ENCODE data around the gene EMP1.

The EMP1 gene

GRCh38 chr12:13241833-13242488 lies 45.4 kb downstream of the EMP1 start:
- Mint-ChIP-seq H3K9me3 (no peaks in the 10 kb centered on the region), H3K36me3 (ENCODE audit: low read depth) (no peaks in the 10 kb centered on the region), H3K4me3 (no peak overlapping the region), H3K4me1 (ENCODE audit: low read depth) (no peaks in the 10 kb centered on the region), H3K27ac (no peak overlapping the region), H3K27me3 (ENCODE audit: low read depth) (peaks cover 29% of the 10 kb centered on the region)

- no peak overlapping the region for H3K4me3 Mint-ChIP-seq
- no peaks in the 10 kb centered on the region for H3K4me1 Mint-ChIP-seq (ENCODE audit: low read depth)
- no peaks in the 10 kb centered on the region for H3K9me3 Mint-ChIP-seq
- no peak overlapping the region for H3K27ac Mint-ChIP-seq
- H3K27me3 Mint-ChIP-seq (ENCODE audit: low read depth): peaks cover 36% of the 10 kb centered on the region
- no peaks in the 10 kb centered on the region for H3K36me3 Mint-ChIP-seq (ENCODE audit: low read depth)
Observed at GRCh38 chr12:13242936-13243335, 46.4 kb downstream of the EMP1 start.

- Mint-ChIP-seq H3K27ac (no peak overlapping the region), H3K27me3 (ENCODE audit: low read depth) (peaks cover 36% of the 10 kb centered on the region), H3K9me3 (no peaks in the 10 kb centered on the region)
Observed at GRCh38 chr12:13243516-13244070, 47.1 kb downstream of the EMP1 start.

GRCh38 chr12:13247596-13247995 lies 51.1 kb downstream of the EMP1 start:
- H3K9me3 Mint-ChIP-seq: no peaks in the 10 kb centered on the region
- H3K4me1 Mint-ChIP-seq (ENCODE audit: low read depth): no peaks in the 10 kb centered on the region
- peaks cover 18% of the 10 kb centered on the region for H3K27me3 Mint-ChIP-seq (ENCODE audit: low read depth)
- no peak overlapping the region for H3K4me3 Mint-ChIP-seq
- no peak overlapping the region for H3K27ac Mint-ChIP-seq
- H3K36me3 Mint-ChIP-seq (ENCODE audit: low read depth): no peaks in the 10 kb centered on the region

More at GRCh38 chr12:13243516-13244070, 47.1 kb downstream of the EMP1 start:
- no peak overlapping the region for H3K4me3 Mint-ChIP-seq
- no peaks in the 10 kb centered on the region for H3K36me3 Mint-ChIP-seq (ENCODE audit: low read depth)
- H3K4me1 Mint-ChIP-seq (ENCODE audit: low read depth): no peaks in the 10 kb centered on the region

- no peaks in the 10 kb centered on the region for H3K36me3 Mint-ChIP-seq (ENCODE audit: low read depth)
- H3K27me3 Mint-ChIP-seq (ENCODE audit: low read depth): peaks cover 14% of the 10 kb centered on the region
- no peaks in the 10 kb centered on the region for H3K9me3 Mint-ChIP-seq
- no peak overlapping the region for H3K4me3 Mint-ChIP-seq
- H3K4me1 Mint-ChIP-seq (ENCODE audit: low read depth): no peaks in the 10 kb centered on the region
- H3K27ac Mint-ChIP-seq: no peak overlapping the region
Observed at GRCh38 chr12:13248964-13249363, 52.4 kb downstream of the EMP1 start.

GRCh38 chr12:13250416-13250815 lies 53.9 kb downstream of the EMP1 start:
- peaks cover 14% of the 10 kb centered on the region for H3K27me3 Mint-ChIP-seq (ENCODE audit: low read depth)
- no peaks in the 10 kb centered on the region for H3K9me3 Mint-ChIP-seq
- no peaks in the 10 kb centered on the region for H3K36me3 Mint-ChIP-seq (ENCODE audit: low read depth)
- no peaks in the 10 kb centered on the region for H3K4me1 Mint-ChIP-seq (ENCODE audit: low read depth)
- no peak overlapping the region for H3K27ac Mint-ChIP-seq
- H3K4me3 Mint-ChIP-seq: no peak overlapping the region

- H3K27ac Mint-ChIP-seq: no peak overlapping the region
- H3K36me3 Mint-ChIP-seq (ENCODE audit: low read depth): no peaks in the 10 kb centered on the region
- no peak overlapping the region for H3K4me3 Mint-ChIP-seq
- no peaks in the 10 kb centered on the region for H3K9me3 Mint-ChIP-seq
- peaks cover 14% of the 10 kb centered on the region for H3K27me3 Mint-ChIP-seq (ENCODE audit: low read depth)
- H3K4me1 Mint-ChIP-seq (ENCODE audit: low read depth): peaks cover 4% of the 10 kb centered on the region
Observed at GRCh38 chr12:13251521-13251920, 55.0 kb downstream of the EMP1 start.

- no peak overlapping the region for H3K4me3 Mint-ChIP-seq
- H3K36me3 Mint-ChIP-seq (ENCODE audit: low read depth): no peaks in the 10 kb centered on the region
- no peaks in the 10 kb centered on the region for H3K9me3 Mint-ChIP-seq
- H3K27ac Mint-ChIP-seq: no peak overlapping the region
- peaks cover 12% of the 10 kb centered on the region for H3K27me3 Mint-ChIP-seq (ENCODE audit: low read depth)
- peaks cover 4% of the 10 kb centered on the region for H3K4me1 Mint-ChIP-seq (ENCODE audit: low read depth)
Observed at GRCh38 chr12:13252024-13252423, 55.5 kb downstream of the EMP1 start.

- Mint-ChIP-seq H3K36me3 (ENCODE audit: low read depth) (no peaks in the 10 kb centered on the region), H3K9me3 (no peaks in the 10 kb centered on the region), H3K27me3 (ENCODE audit: low read depth) (peaks cover 6% of the 10 kb centered on the region), H3K4me3 (no peak overlapping the region), H3K4me1 (ENCODE audit: low read depth) (peaks cover 4% of the 10 kb centered on the region), H3K27ac (no peak overlapping the region)
Observed at GRCh38 chr12:13252616-13253015, 56.1 kb downstream of the EMP1 start.

- no peaks in the 10 kb centered on the region for H3K36me3 Mint-ChIP-seq (ENCODE audit: low read depth)
- H3K9me3 Mint-ChIP-seq: no peaks in the 10 kb centered on the region
- H3K4me1 Mint-ChIP-seq (ENCODE audit: low read depth): peaks cover 4% of the 10 kb centered on the region
- H3K4me3 Mint-ChIP-seq: no peak overlapping the region
- H3K27me3 Mint-ChIP-seq (ENCODE audit: low read depth): peaks cover 6% of the 10 kb centered on the region
- no peak overlapping the region for H3K27ac Mint-ChIP-seq
Observed at GRCh38 chr12:13253966-13254760, 57.6 kb downstream of the EMP1 start.

GRCh38 chr12:13255792-13256691 lies 59.5 kb downstream of the EMP1 start:
- H3K4me3 Mint-ChIP-seq: no peak overlapping the region
- no peaks in the 10 kb centered on the region for H3K36me3 Mint-ChIP-seq (ENCODE audit: low read depth)
- no peaks in the 10 kb centered on the region for H3K27me3 Mint-ChIP-seq (ENCODE audit: low read depth)
- H3K4me1 Mint-ChIP-seq (ENCODE audit: low read depth): peaks cover 4% of the 10 kb centered on the region
- H3K27ac Mint-ChIP-seq: no peak overlapping the region
- no peaks in the 10 kb centered on the region for H3K9me3 Mint-ChIP-seq

- H3K27me3 Mint-ChIP-seq (ENCODE audit: low read depth): no peaks in the 10 kb centered on the region
- H3K27ac Mint-ChIP-seq: no peak overlapping the region
- H3K36me3 Mint-ChIP-seq (ENCODE audit: low read depth): no peaks in the 10 kb centered on the region
- no peaks in the 10 kb centered on the region for H3K9me3 Mint-ChIP-seq
- peaks cover 4% of the 10 kb centered on the region for H3K4me1 Mint-ChIP-seq (ENCODE audit: low read depth)
- no peak overlapping the region for H3K4me3 Mint-ChIP-seq
Observed at GRCh38 chr12:13256692-13257045, 60.1 kb downstream of the EMP1 start.

GRCh38 chr12:13257356-13257875 lies 60.9 kb downstream of the EMP1 start:
- Mint-ChIP-seq H3K27ac (no peak overlapping the region), H3K4me1 (ENCODE audit: low read depth) (peaks cover 4% of the 10 kb centered on the region), H3K4me3 (no peak overlapping the region), H3K9me3 (no peaks in the 10 kb centered on the region), H3K36me3 (ENCODE audit: low read depth) (no peaks in the 10 kb centered on the region), H3K27me3 (ENCODE audit: low read depth) (no peaks in the 10 kb centered on the region)

GRCh38 chr12:13258197-13258596 lies 61.7 kb downstream of the EMP1 start:
- Mint-ChIP-seq H3K4me3 (no peak overlapping the region), H3K27ac (no peak overlapping the region), H3K27me3 (ENCODE audit: low read depth) (no peaks in the 10 kb centered on the region), H3K9me3 (no peaks in the 10 kb centered on the region), H3K36me3 (ENCODE audit: low read depth) (no peaks in the 10 kb centered on the region), H3K4me1 (ENCODE audit: low read depth) (peaks cover 4% of the 10 kb centered on the region)

Data from T-helper 1 cell treated with Interleukin-12 subunit alpha and Interleukin-12 subunit beta and Interleukin-4 antibody, amounts not matched to agents 30 μg/mL and 1 μg/mL, for 36 hours (primary cell).